ENCODE results near the gene CFAP410. TPM values are rescaled to one million over a fixed set of nuclear protein-coding genes. Genes with fewer than 3 reads are reported as not detected.

Gene CFAP410
- total and polyA plus RNA-seq, 2 of the 13 experiments (the other 11 are each of a cell fraction or from before 2014, with no cell fraction given), result 8.0 to 20.1 TPM

GRCh38 chr21:44338971-44339910, at the start of gene CFAP410 (continued):
- TF ChIP-seq HNF1A (IDR thresholded peaks at IDR 0.05; ENCODE audit: low read depth) (no peak), HNF1A (CRISPR knock-in tag; IDR thresholded peaks at IDR 0.05; ENCODE audit: borderline replicate concordance) (peak; percentile 68), ZHX2 (IDR thresholded peaks at IDR 0.05; ENCODE audit: low read depth) (peak; percentile 86), ZHX2 (CRISPR knock-in tag; IDR thresholded peaks at IDR 0.05; ENCODE audit: borderline replicate concordance) (peak; percentile 37; the same call in 1 of the 2 replicates), WIZ (CRISPR knock-in tag; IDR thresholded peaks at IDR 0.05) (no peak), ZKSCAN8 (CRISPR knock-in tag; IDR thresholded peaks at IDR 0.05; ENCODE audit: borderline replicate concordance) (no peak), ZNF841 (CRISPR knock-in tag; IDR thresholded peaks at IDR 0.05; ENCODE audit: borderline replicate concordance) (no peak), DNMT3B (CRISPR knock-in tag; conservative IDR thresholded peaks at IDR 0.05) (no peak), MIXL1 (CRISPR knock-in tag; IDR thresholded peaks at IDR 0.05) (peak; percentile 58; the same call in 1 of the 2 replicates), ZNF770 (CRISPR knock-in tag; IDR thresholded peaks at IDR 0.05) (no peak), ZNF687 (CRISPR knock-in tag; IDR thresholded peaks at IDR 0.05) (peak; percentile 92)
